Natural killer cell treated with Interleukin-12 subunit alpha and Interleukin-12 subunit beta and Interleukin-15 and Interleukin-18, amount 100 ng/mL, for 72 hours (primary cell): ENCODE results near the gene LMNB1. TPM values are rescaled to one million over a fixed set of nuclear protein-coding genes. Genes with fewer than 3 reads are reported as not detected.
"Not testable (repeated sequence)": the region's sequence is repeated elsewhere in the genome, so short reads cannot be mapped to it uniquely, and the experiment has no call there.

ENCODE experiments used
- ATAC-seq, 2 donors: fragments of 150-1000 bp; cut with Tn5 transposase in 1 of 2; sonication (Bioruptor Pico), chemical (Tn5 transposase) in 1 of 2; 2 replicates each; pipeline ENCODE4 v1.10.0; 2021
- DNase-seq: peaks from one replicate; pipeline ENCODE4 v3.0.0; 2022; ENCODE audit warnings: low spot score
- H3K27ac Mint-ChIP-seq, 2 donors: 1 replicate in 1 of 2; 2 replicates in 1 of 2; pipeline ENCODE4 v1.8.0; 2022; ENCODE audit warnings: mixed read lengths in 2 of 2, mild to moderate bottlenecking in 1 of 2, moderate library complexity in 1 of 2
- H3K27me3 Mint-ChIP-seq, 2 donors: 1 replicate in 1 of 2; 2 replicates in 1 of 2; pipeline ENCODE4 v1.8.0; 2022; ENCODE audit warnings: mixed read lengths in 2 of 2
- H3K36me3 Mint-ChIP-seq: one replicate; pipeline ENCODE4 v1.8.0; 2022; ENCODE audit warnings: mixed read lengths
- H3K4me1 Mint-ChIP-seq, 2 donors: 1 replicate in 1 of 2; 2 replicates in 1 of 2; pipeline ENCODE4 v1.8.0; 2022; ENCODE audit warnings: low read depth in 2 of 2, mixed read lengths in 2 of 2, mild to moderate bottlenecking in 1 of 2
- H3K4me3 Mint-ChIP-seq: one replicate; pipeline ENCODE4 v1.8.0; 2022; ENCODE audit warnings: mixed read lengths
- H3K9me3 Mint-ChIP-seq: 2 replicates; pipeline ENCODE4 v1.8.0; 2022; ENCODE audit warnings: mixed read lengths
- total RNA-seq, 2 donors: library from RNA; stranded (reverse); gene quantifications; one replicate each; pipeline ENCODE4 v1.2.3, GENCODE V29; 2022

The LMNB1 gene
- total RNA-seq, 2 donors from 2014 or later: 184 to 270 TPM

DNA sequence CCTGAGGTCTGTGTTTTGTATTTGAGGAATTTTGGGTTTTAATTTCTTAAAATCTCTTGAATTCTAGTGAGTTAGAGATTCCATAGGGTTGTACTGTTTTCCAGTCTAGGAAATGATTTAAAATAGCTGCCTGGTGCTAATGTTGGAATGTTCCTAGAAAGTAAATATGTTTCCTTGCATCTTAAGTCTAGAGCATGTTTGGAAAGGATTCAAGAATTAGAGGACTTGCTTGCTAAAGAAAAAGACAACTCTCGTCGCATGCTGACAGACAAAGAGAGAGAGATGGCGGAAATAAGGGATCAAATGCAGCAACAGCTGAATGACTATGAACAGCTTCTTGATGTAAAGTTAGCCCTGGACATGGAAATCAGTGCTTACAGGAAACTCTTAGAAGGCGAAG lies 41.8 kb downstream of the LMNB1 start:
- Mint-ChIP-seq H3K27ac (no peak overlapping the region), H3K4me1 (peaks cover 17 to 22% of the 10 kb centered on the region in 2 donors), H3K27me3 (no peaks in the 10 kb centered on the region), H3K4me3 (no peak overlapping the region), H3K9me3 (no peaks in the 10 kb centered on the region), H3K36me3 (peaks cover 34% of the 10 kb centered on the region)
- DNase-seq (no peak), ATAC-seq (no peak)

DNA sequence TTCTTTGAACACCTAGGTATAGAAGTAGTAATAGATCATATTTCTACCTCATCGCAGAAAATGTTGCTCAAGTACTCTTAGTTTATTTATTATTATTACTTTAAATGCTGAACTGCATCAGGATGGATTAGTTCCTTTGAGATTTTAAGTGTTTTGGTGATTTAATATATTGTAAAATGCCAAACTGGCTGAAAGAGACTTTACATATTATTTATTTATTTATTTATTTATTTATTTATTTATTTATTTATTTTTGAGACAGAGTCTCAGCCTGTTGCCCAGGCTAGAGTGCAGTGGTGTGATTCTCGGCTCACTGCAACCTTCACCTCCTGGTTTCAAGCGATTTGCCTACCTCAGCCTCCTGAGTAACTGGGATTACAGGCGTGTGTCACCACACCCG lies 42.3 kb downstream of the LMNB1 start:
- no peak overlapping the region for H3K27ac Mint-ChIP-seq
- DNase-seq (no peak), ATAC-seq (no peak)
- no peaks in the 10 kb centered on the region for H3K27me3 Mint-ChIP-seq
- H3K36me3 Mint-ChIP-seq: peaks cover 30% of the 10 kb centered on the region
- H3K4me3 Mint-ChIP-seq: no peak overlapping the region
- peaks cover 17 to 22% of the 10 kb centered on the region in 2 donors for H3K4me1 Mint-ChIP-seq
- no peaks in the 10 kb centered on the region for H3K9me3 Mint-ChIP-seq

DNA sequence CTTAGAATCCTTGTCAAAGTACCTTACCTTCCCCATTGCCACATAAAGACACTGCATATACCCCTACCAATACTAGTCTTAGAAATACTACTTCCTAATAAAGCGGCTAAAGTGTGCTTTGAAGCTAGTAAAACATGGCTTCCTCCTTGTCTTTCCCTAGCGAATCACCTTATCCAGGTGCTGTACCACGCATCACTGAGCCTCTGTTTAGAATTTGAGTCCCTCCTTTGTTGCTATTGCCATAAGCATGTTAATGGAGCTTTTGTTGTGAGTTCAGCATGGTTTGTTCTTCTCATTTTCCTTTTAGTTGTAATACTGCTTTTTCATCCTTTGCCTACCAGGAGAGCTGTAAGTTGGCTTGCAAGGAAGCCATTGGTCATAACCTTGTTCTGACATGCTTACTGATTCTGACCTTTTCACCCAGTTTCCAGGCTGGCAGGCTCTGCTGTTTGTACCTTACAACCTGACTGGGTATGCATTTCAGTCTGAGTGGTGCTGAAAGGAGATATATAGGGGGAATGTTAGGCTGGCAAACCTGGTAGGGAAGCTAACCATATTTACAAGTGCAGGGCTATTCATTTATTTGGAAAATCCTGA lies 49.8 kb downstream of the LMNB1 start:
- DNase-seq (no peak), ATAC-seq (no peak)
- H3K4me3 Mint-ChIP-seq: no peak overlapping the region
- H3K4me1 Mint-ChIP-seq: no peaks in the 10 kb centered on the region
- peaks cover 34% of the 10 kb centered on the region for H3K36me3 Mint-ChIP-seq
- peak overlapping the region in 1 of 2 donors; percentile 18 for H3K27ac Mint-ChIP-seq
- H3K27me3 Mint-ChIP-seq: no peaks in the 10 kb centered on the region
- no peaks in the 10 kb centered on the region for H3K9me3 Mint-ChIP-seq

DNA sequence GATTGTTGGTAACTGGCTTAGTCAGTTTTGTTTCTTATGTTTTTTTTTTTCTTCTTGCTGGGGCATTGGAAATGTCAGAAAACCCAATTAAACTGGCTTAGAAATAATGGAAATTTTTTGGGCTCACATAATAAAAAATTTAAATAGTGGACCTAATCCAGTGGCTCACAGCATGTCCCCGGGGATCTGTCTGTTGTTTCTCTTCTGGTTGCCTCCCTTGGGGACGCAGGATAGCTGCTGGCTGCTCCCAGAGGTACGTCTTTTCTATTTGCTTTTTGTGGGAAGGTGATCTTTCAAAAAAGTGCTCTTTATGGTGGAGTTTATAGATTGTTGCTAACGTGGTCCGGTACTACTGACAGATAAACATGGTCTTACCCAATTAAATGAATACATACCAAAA lies 52.2 kb downstream of the LMNB1 start:
- H3K4me1 Mint-ChIP-seq: no peaks in the 10 kb centered on the region
- peaks cover 34% of the 10 kb centered on the region for H3K36me3 Mint-ChIP-seq
- no peak overlapping the region for H3K27ac Mint-ChIP-seq

DNA sequence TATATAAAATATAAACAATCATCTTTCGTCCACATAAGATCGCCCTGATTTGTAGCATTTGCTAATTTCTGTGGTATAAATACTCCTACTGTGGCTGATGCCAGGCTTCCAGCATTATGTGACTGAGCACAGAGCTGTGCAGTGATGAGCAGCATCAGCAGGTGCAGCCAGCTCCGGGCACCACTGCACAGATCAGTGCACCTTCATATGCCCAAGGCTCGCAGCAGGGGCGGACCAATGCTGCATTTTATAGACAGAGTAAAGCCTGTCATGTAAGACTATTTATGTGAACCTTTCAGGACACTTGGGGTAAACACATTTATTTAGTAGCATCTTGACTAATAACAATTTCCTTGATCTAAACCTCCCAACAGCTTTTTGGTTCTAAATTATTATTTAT lies 53.1 kb downstream of the LMNB1 start:
- Mint-ChIP-seq H3K9me3 (no peaks in the 10 kb centered on the region), H3K4me1 (no peaks in the 10 kb centered on the region), H3K27ac (no peak overlapping the region), H3K27me3 (no peaks in the 10 kb centered on the region), H3K4me3 (no peak overlapping the region), H3K36me3 (peaks cover 36% of the 10 kb centered on the region)
- ATAC-seq (no peak), DNase-seq (no peak)

More for the DNA sequence above, 52.2 kb downstream of the LMNB1 start:
- Mint-ChIP-seq H3K9me3 (no peaks in the 10 kb centered on the region), H3K27me3 (no peaks in the 10 kb centered on the region), H3K4me3 (no peak overlapping the region)
- ATAC-seq: no peak
- DNase-seq: no peak

DNA sequence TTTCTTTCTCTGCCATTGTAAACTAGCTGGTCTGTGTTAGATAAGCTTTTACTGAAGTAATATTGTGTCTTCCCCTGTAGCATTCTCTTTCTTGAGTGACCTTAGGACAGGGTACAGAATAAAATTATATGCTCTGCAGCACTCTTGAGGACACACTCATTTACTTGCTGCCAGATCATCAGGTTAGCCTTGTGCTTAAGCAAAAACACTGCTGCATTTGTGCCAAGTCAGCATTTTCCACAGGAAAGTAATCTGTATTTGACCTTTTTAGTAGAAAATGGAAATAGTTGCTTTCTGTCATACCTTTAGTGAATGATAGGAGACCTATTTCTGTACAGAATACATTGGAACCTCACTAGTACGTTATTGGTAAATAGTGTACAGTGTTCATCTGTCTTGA lies 54.2 kb downstream of the LMNB1 start:
- Mint-ChIP-seq H3K9me3 (no peaks in the 10 kb centered on the region), H3K27ac (no peak overlapping the region), H3K4me3 (no peak overlapping the region), H3K27me3 (no peaks in the 10 kb centered on the region), H3K36me3 (peaks cover 33% of the 10 kb centered on the region), H3K4me1 (no peaks in the 10 kb centered on the region)
- DNase-seq (no peak), ATAC-seq (no peak)

DNA sequence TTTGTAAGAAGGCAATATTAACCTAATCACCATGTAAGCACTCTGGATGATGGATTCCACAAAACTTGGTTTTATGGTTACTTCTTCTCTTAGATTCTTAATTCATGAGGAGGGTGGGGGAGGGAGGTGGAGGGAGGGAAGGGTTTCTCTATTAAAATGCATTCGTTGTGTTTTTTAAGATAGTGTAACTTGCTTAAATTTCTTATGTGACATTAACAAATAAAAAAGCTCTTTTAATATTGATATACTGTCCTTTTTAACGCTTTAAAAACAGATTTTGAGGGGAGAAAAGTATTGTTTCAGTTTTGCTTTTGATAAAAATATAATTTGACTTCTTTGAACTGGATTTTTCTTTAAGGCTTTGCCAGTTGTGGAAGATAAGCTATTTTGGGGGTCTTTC lies 59.8 kb downstream of the LMNB1 start:
- H3K27me3 Mint-ChIP-seq: no peaks in the 10 kb centered on the region
- H3K4me3 Mint-ChIP-seq: no peak overlapping the region
- peak overlapping the region in 1 of 2 donors; percentile 60 for H3K27ac Mint-ChIP-seq
- H3K4me1 Mint-ChIP-seq: peaks cover 0 to 7% of the 10 kb centered on the region in 2 donors
- peaks cover 18% of the 10 kb centered on the region for H3K36me3 Mint-ChIP-seq
- DNase-seq (no peak), ATAC-seq (no peak)
- no peaks in the 10 kb centered on the region for H3K9me3 Mint-ChIP-seq

DNA sequence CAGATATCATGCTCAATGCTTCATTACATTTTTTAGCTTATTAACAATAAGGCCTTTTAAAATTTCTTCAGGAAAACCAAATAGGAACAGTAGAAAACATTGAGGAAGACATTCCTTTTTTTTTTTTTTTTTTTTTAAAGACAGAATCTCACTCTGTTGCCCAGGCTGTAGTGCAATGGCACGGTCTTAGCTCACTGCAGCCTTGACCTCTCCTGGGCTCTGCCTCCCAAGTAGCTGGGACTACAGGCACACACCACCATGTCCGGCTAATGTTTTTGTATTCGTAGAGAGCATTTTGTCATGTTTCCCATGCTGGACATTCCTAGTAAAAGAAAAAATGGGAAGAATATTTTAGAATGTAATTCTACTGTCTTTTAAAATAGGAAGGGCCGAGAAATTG lies 60.3 kb downstream of the LMNB1 start:
- H3K27ac Mint-ChIP-seq: no peak overlapping the region
- H3K4me1 Mint-ChIP-seq: peaks cover 0 to 11% of the 10 kb centered on the region in 2 donors
- H3K36me3 Mint-ChIP-seq: peaks cover 18% of the 10 kb centered on the region
- H3K27me3 Mint-ChIP-seq: no peaks in the 10 kb centered on the region
- ATAC-seq (no peak), DNase-seq (no peak)
- no peaks in the 10 kb centered on the region for H3K9me3 Mint-ChIP-seq
- H3K4me3 Mint-ChIP-seq: no peak overlapping the region

DNA sequence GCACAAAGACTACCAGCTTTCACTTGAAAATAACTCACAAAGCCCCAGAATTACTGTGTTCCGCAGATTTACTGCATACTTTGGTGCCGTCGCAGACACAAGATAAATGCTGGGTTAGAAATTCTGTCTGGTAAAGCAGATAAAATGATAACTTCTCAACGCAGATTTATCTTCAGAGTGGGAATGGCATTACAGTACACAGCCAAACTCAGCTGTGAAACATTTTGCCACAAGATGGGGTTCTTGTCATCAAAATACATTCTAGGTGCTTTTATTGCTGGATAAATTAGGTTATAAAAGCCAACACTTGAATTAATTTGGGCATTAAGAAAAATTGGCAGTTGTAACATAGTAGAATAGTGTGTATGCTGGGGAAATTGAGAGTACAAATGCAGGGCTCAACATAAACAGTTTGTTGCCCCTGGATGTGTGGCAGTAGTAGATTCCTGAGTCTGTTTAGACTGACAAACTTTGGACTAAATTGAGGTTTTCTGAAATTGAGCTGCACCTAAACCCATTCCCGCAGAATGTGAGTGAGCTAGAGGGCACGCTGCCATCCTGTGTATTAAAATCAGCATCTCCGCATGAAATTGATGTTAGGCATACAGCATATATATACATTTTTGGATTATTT lies 61.1 kb downstream of the LMNB1 start:
- Mint-ChIP-seq H3K36me3 (peaks cover 18% of the 10 kb centered on the region), H3K9me3 (no peaks in the 10 kb centered on the region), H3K4me3 (no peak overlapping the region), H3K4me1 (peaks cover 0 to 11% of the 10 kb centered on the region in 2 donors), H3K27ac (no peak overlapping the region), H3K27me3 (no peaks in the 10 kb centered on the region)
- DNase-seq: no peak
- ATAC-seq: no peak

DNA sequence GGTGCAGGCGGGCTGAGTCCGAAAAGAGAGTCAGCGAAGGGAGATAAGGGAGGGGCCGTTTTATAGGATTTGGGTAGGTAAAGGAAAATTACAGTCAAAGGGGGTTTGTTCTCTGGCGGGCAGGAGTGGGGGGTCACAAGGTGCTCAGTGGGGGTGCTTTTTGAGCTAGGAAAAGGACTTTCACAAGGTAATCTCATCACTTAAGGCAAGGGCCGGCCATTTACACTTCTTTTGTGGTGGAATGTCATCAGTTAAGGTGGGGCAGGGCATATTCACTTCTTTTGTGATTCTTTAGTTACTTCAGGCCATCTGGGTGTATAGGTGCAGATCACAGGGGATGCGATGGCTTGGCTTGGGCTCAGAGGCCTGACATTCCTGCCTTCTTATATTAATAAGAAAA lies 62.5 kb downstream of the LMNB1 start:
- not testable (repeated sequence) for H3K9me3 Mint-ChIP-seq, H3K4me3 Mint-ChIP-seq, DNase-seq, ATAC-seq, H3K27me3 Mint-ChIP-seq
- H3K4me1 Mint-ChIP-seq: peaks cover 9 to 22% of the 10 kb centered on the region in 2 donors
- H3K36me3 Mint-ChIP-seq: peaks cover 18% of the 10 kb centered on the region
- H3K27ac Mint-ChIP-seq: peak overlapping the region in 1 of 2 donors; percentile 36

DNA sequence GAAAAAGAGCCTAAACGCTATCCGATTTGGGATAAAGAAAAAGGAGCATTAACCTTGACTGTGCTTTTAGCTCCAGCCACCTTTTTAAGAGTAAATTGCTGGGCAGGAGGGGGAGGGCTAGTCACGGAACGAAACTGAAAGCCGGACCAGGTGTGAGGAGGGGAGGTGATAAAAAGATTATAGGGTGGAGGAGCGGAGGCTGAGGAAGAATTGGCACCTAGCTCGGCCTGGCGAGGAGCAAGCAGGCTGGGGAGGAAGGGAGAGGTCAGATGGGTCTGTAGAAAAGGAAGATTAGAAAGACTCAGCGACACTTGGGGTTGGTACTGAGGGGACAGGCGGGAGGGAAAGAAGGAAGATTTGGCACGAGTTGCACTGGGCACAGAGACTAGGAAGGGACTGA lies 66.4 kb downstream of the LMNB1 start:
- not testable (repeated sequence) for H3K27me3 Mint-ChIP-seq, H3K36me3 Mint-ChIP-seq, DNase-seq, ATAC-seq, H3K4me3 Mint-ChIP-seq, H3K9me3 Mint-ChIP-seq
- Mint-ChIP-seq H3K27ac (peak overlapping the region in 1 of 2 donors; percentile 37), H3K4me1 (peaks cover 18 to 30% of the 10 kb centered on the region in 2 donors)

DNA sequence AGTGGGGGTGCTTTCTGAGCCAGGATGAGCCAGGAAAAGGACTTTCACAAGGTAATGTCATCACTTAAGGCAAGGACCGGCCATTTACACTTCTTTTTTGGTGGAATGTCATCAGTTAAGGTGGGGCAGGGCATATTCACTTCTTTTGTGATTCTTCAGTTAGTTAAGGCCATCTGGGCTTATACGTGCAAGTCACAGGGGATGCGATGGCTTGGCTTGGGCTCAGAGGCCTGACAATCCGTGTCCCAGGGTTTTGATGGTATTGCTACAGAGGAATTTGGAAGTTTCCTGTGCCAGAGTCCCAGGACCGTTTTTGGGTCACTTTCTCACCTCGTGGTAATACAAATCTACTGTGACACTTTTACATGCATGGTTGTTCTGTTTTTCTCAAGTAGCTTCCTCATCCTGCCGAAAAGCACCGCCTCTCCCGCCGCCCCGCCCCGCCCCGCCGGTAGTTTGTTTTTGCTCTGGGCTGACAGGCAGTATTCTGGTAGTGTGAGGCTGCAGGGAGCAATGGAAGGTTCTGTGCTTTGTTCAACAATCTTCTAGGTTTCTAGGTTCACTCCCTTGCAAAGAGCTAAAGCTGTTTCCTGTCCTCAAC lies 68.6 kb downstream of the LMNB1 start:
- ATAC-seq: peak; percentile 62 to 71
- Mint-ChIP-seq H3K27ac (peak overlapping the region; percentile 56 to 78), H3K4me1 (peaks cover 22 to 30% of the 10 kb centered on the region in 2 donors), H3K4me3 (peak overlapping the region; percentile 36)
- not testable (repeated sequence) for H3K27me3 Mint-ChIP-seq, H3K9me3 Mint-ChIP-seq, DNase-seq, H3K36me3 Mint-ChIP-seq

DNA sequence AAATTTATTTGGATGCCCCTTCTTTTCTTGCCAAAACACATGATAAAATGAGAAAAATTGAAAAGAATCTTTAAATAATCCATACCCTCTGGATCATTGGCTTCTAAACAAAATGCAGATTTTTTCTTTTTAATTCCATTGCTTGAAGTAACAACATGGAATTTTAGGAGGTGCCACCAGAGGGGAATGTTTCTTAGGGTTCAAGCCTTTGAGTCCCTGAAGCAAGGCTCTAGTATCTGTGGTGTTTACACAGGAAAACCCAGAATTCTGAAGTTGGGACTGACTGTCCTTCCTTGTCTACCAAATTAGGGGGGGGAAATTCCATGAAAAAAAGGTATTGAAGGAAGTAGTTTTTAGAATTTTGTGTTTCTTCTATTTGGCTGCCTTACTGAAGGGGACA lies 69.4 kb downstream of the LMNB1 start:
- DNase-seq: no peak
- ATAC-seq: no peak
- H3K36me3 Mint-ChIP-seq: no peaks in the 10 kb centered on the region
- no peak overlapping the region for H3K4me3 Mint-ChIP-seq
- peaks cover 23 to 28% of the 10 kb centered on the region in 2 donors for H3K4me1 Mint-ChIP-seq
- no peaks in the 10 kb centered on the region for H3K27me3 Mint-ChIP-seq
- no peaks in the 10 kb centered on the region for H3K9me3 Mint-ChIP-seq
- H3K27ac Mint-ChIP-seq: peak overlapping the region in 1 of 2 donors; percentile 78

DNA sequence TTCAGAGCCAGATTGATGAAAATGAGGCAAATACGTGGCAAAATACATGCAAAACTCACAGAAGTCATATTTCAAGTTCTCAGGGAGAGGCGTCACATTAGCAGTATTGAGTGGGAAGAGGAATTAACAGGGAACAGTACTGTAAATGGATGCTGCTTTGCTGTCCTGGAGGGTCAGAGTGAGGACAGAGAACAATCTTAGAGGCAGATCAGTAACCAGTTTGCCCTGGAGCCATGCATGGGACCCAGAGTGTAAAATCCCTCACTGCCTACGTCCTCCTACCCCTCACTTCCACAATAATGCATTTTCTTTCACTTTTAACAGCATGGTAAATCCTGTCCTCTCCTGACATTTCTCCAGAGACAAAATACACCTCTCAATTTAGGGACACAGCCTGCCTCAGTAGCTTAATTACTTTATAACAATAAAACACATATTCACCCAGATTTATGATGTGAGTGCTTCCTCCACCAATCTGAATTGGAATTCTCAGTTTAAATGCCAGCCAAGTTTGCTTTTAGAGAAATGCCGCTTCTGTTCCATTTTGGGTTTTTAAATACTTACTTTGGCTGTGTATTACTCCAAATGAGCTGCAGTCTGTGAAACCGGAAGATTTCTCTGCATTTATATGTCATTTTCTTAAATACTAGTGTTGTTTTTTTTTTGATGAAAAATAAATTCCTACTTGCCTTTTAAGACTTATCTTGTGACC lies 70.0 kb downstream of the LMNB1 start:
- Mint-ChIP-seq H3K9me3 (no peaks in the 10 kb centered on the region), H3K27me3 (no peaks in the 10 kb centered on the region), H3K27ac (no peak overlapping the region), H3K4me3 (no peak overlapping the region), H3K4me1 (peaks cover 24 to 26% of the 10 kb centered on the region in 2 donors), H3K36me3 (no peaks in the 10 kb centered on the region)
- DNase-seq: no peak
- no peak for ATAC-seq
